Keratinocyte (primary cell): Measurements from ENCODE around the gene IP6K2.

Experiments used
- EZH2 ChIP-seq: IDR thresholded peaks from one replicate; pipeline ENCODE4 v1.6.1; 2012; ENCODE audit warnings: inconsistent platforms, mild to moderate bottlenecking, low read length, moderate library complexity
- TF ChIP-seq, protein P1 (sequence below), 3 experiments: IDR thresholded peaks in 1 of 3; conservative IDR thresholded peaks in 1 of 3; optimal IDR thresholded peaks in 1 of 3; 2 replicates in 2 of 3; 3 replicates in 1 of 3; pipeline versions ENCODE3 to v1.5.1; 2011; ENCODE audit warnings: low read length in 3 of 3, mild to moderate bottlenecking in 3 of 3, moderate library complexity in 2 of 3, control low read depth in 1 of 3, inconsistent platforms in 1 of 3; ENCODE audit not compliant: insufficient read depth in 2 of 3; ENCODE audit errors: extremely low read depth in 1 of 3

DNA sequence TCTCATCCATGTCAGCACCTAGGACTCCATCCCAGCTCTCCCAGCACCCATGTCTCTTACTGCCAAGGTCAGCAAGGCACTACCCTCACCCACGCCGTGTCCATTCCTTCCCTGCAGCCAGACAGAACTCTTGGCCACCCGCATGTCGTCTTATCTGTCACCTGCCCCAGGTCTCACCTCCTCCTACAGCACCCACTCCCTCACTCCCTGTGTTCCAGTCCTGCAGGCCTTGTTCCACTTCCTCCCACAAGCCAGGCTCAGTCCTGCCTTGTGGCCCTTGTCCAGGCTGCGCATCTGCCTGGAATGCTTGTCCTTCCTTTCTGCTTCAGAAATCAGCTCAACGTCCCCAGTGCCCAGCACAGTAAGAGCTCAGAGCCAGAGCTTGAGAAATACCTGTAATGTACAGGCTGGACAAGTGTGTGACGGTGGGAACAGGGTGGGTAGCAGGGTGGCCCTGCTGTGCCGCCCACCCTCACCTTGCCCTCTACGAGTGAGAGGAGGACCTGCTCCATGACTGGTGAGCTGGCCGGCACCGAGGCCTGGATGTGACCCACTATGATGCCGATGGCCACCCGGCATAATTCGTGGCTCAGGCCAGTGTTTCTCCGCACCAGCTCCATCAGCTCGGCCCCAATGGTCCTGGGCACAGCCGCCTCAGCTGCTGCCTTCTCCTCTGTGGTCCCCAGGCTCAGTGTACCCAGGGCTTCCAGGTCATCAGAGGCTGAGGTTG, 36.0 kb downstream of the IP6K2 start:
- TF ChIP-seq, protein P1, sequence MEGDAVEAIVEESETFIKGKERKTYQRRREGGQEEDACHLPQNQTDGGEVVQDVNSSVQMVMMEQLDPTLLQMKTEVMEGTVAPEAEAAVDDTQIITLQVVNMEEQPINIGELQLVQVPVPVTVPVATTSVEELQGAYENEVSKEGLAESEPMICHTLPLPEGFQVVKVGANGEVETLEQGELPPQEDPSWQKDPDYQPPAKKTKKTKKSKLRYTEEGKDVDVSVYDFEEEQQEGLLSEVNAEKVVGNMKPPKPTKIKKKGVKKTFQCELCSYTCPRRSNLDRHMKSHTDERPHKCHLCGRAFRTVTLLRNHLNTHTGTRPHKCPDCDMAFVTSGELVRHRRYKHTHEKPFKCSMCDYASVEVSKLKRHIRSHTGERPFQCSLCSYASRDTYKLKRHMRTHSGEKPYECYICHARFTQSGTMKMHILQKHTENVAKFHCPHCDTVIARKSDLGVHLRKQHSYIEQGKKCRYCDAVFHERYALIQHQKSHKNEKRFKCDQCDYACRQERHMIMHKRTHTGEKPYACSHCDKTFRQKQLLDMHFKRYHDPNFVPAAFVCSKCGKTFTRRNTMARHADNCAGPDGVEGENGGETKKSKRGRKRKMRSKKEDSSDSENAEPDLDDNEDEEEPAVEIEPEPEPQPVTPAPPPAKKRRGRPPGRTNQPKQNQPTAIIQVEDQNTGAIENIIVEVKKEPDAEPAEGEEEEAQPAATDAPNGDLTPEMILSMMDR (optimal IDR thresholded peaks at IDR 0.05 in 1 of 3, IDR thresholded peaks at IDR 0.05 in 1 of 3, conservative IDR thresholded peaks at IDR 0.05 in 1 of 3; ENCODE audit: extremely low read depth in 1 of 3, insufficient read depth in 2 of 3, low read length in 3 of 3), result no peak
- no peak for TF ChIP-seq EZH2
